DND-41 (cell line): Measurements from ENCODE around the gene CAV2.
A peak's percentile ranks its signal among the peaks of the same experiment; 100 is the strongest.

Experiments used
- ATAC-seq: fragments of 200-7000 bp; cut with Tn5 transposase; 3 replicates; pipeline ENCODE4 v1.9.1; 2021; ENCODE audit warnings: low read depth; ENCODE audit not compliant: insufficient read depth
- DNase-seq: peaks from one replicate; pipeline ENCODE4 v3.0.0-alpha.2; 2020
- H2AFZ ChIP-seq: 2 replicates; pipeline ENCODE4 v1.6.0; 2012; ENCODE audit warnings: low read depth, low read length
- H3K27ac ChIP-seq: 2 replicates; pipeline ENCODE4 v1.5.1; 2012; ENCODE audit warnings: low read length, inconsistent platforms
- H3K27me3 ChIP-seq: fragments of 200-600 bp; sonication (generic); 2 replicates; pipeline ENCODE4 v1.6.0; 2012; ENCODE audit warnings: low read length, mild to moderate bottlenecking, inconsistent platforms; ENCODE audit not compliant: insufficient read depth, poor library complexity
- H3K36me3 ChIP-seq: 2 replicates; pipeline ENCODE4 v1.5.1; 2012; ENCODE audit warnings: low read length, inconsistent platforms; ENCODE audit not compliant: insufficient read depth
- H3K4me1 ChIP-seq: 2 replicates; pipeline ENCODE4 v1.5.1; 2012; ENCODE audit warnings: mild to moderate bottlenecking, low read length; ENCODE audit not compliant: insufficient read depth
- H3K4me2 ChIP-seq: 2 replicates; pipeline ENCODE4 v1.6.0; 2012; ENCODE audit warnings: mild to moderate bottlenecking, moderate library complexity, low read length, inconsistent platforms; ENCODE audit not compliant: insufficient read depth
- H3K4me3 ChIP-seq, 2 experiments: fragments of 200-600 bp in 1 of 2; shearing (Covaris generic) in 1 of 2; 2 replicates each; pipeline ENCODE4 v1.5.1; 2012 to 2016; ENCODE audit warnings: inconsistent platforms in 2 of 2, low read length in 2 of 2, mild to moderate bottlenecking in 2 of 2, low read depth in 1 of 2, moderate library complexity in 1 of 2
- H3K79me2 ChIP-seq: 2 replicates; pipeline ENCODE4 v1.6.0; 2012; ENCODE audit warnings: low read length, inconsistent platforms; ENCODE audit not compliant: insufficient read depth
- H3K9ac ChIP-seq: 2 replicates; pipeline ENCODE4 v1.6.0; 2012; ENCODE audit warnings: low read depth, mild to moderate bottlenecking, inconsistent platforms, low read length, moderate library complexity
- H3K9me3 ChIP-seq: 2 replicates; pipeline ENCODE4 v1.5.1; 2012; ENCODE audit warnings: low read length, moderate library complexity, mild to moderate bottlenecking, inconsistent platforms; ENCODE audit not compliant: insufficient read depth, severe bottlenecking
- H4K20me1 ChIP-seq: 2 replicates; pipeline ENCODE4 v1.6.0; 2012; ENCODE audit warnings: low read length; ENCODE audit not compliant: insufficient read depth
- EZH2 ChIP-seq: IDR thresholded peaks from 3 replicates; pipeline ENCODE4 v1.6.1; 2012; ENCODE audit warnings: borderline replicate concordance, low read depth, mild to moderate bottlenecking, moderate library complexity, low read length, inconsistent platforms; ENCODE audit not compliant: severe bottlenecking
- TF ChIP-seq, protein P1 (sequence below): IDR thresholded peaks from 2 replicates; pipeline ENCODE4 v1.5.1; 2012; ENCODE audit warnings: borderline replicate concordance, low read length, moderate library complexity, mild to moderate bottlenecking; ENCODE audit not compliant: poor library complexity, severe bottlenecking; ENCODE audit errors: extremely low read depth

CAV2 gene

DNA sequence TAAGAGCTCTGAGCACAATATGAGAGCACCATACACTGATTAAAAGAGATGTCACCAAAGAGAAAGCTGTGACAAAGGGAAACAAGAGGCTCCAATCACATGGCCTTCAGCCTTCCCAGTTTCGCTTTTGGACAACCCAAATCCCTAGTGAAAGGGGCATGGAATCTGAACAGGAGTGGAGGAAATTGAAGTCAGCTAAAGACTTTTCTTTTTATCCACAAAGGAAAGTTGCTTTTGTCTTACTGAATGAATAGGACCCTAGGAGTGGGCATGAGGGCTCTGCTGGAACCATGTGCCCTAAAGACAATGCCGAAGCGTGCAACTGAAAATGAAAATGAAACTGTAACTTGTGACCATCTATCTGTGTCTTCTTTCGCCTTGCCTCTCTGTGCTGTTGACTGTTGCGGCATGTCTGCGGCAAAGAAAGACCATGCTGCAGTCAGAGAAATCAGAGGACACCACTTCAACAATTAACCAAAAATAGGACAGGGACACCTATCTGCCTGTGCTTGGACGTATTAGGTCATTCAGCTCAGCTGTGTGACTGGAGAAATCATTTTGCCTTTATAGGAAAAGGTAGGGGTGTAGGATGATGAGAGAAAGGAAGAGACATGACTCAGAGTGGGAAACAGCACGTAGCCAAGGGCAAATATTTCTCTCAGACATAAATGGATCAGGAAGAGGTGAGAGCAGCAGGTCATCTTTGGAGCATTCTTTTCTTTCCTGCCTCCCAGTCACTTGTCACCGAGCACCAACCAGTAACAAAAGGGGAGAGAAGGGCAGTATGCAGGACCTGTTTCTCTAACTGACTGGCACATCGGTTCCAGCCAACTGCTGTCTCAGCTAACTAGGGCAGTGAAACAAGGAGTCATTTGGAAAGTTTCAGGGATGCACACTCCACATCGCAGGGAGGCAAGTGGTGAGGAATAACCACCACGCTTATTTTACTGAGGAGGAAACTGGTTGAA, 12.3 kb downstream of the CAV2 start:
- H3K27ac ChIP-seq, result peak overlapping the region; percentile 76
- peak; percentile 95 for ATAC-seq
- peak overlapping the region; percentile 52 for H3K9ac ChIP-seq
- H3K9me3 ChIP-seq, result no peaks in the 10 kb centered on the region
- H3K36me3 ChIP-seq, result no peaks in the 10 kb centered on the region
- peaks cover 21% of the 10 kb centered on the region for H3K4me1 ChIP-seq
- DNase-seq, result peak; percentile 67
- H3K4me3 ChIP-seq, result peak overlapping the region; percentile 10 to 57; a peak in 3 of 4 replicates
- H2AFZ ChIP-seq, result peak overlapping the region; percentile 76
- peak overlapping the region; percentile 69 for H3K4me2 ChIP-seq
- no peaks in the 10 kb centered on the region for H3K79me2 ChIP-seq
- no peaks in the 10 kb centered on the region for H3K27me3 ChIP-seq
- no peak for TF ChIP-seq EZH2
- TF ChIP-seq, protein P1, sequence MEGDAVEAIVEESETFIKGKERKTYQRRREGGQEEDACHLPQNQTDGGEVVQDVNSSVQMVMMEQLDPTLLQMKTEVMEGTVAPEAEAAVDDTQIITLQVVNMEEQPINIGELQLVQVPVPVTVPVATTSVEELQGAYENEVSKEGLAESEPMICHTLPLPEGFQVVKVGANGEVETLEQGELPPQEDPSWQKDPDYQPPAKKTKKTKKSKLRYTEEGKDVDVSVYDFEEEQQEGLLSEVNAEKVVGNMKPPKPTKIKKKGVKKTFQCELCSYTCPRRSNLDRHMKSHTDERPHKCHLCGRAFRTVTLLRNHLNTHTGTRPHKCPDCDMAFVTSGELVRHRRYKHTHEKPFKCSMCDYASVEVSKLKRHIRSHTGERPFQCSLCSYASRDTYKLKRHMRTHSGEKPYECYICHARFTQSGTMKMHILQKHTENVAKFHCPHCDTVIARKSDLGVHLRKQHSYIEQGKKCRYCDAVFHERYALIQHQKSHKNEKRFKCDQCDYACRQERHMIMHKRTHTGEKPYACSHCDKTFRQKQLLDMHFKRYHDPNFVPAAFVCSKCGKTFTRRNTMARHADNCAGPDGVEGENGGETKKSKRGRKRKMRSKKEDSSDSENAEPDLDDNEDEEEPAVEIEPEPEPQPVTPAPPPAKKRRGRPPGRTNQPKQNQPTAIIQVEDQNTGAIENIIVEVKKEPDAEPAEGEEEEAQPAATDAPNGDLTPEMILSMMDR, result no peak
- H4K20me1 ChIP-seq, result no peaks in the 10 kb centered on the region

DNA sequence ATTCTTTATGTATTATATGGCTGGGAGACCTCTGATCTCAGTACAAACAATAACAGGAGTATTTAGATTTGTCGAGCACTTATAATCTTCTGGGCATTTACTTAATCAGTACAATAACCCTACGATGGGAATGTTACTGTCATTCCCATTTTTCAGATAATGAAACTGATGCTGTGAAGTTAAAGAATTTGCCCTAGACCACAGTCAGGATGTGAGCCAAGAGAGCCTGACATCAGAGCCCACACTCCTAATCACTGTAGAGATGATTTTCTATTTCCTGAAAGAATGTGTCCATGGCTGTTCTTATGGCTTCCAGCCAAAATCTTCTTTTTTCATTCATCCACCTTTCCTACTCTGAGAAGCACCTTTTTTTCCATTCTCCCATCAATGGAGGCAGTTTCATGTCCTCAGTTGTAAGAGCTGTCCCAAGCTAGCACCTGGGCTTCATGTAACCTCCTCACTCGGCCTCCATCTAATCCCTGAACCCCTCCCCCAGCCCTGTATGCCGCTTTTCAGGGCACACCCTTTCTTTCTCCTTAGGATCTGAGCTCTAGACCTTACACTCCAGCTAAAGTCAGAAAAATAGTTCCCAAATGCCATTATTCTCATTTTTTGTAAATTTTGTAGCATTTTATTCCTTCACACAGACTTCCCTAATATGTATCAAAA, 13.1 kb downstream of the CAV2 start:
- no peaks in the 10 kb centered on the region for H3K36me3 ChIP-seq
- DNase-seq (no peak), ATAC-seq (peak; percentile 27; the same call in 2 of the 3 replicates)
- H3K4me2 ChIP-seq, result peak overlapping the region; percentile 69
- peak overlapping the region; percentile 76 for H2AFZ ChIP-seq
- H3K9me3 ChIP-seq, result no peaks in the 10 kb centered on the region
- H4K20me1 ChIP-seq, result no peaks in the 10 kb centered on the region
- H3K9ac ChIP-seq, result peak overlapping the region; percentile 52
- H3K4me1 ChIP-seq, result peaks cover 21% of the 10 kb centered on the region
- peak overlapping the region in 1 of 2 experiments; percentile 57; a peak in 2 of 4 replicates for H3K4me3 ChIP-seq
- TF ChIP-seq, protein P1, result no peak
- no peak for TF ChIP-seq EZH2
- H3K79me2 ChIP-seq, result no peaks in the 10 kb centered on the region
- peaks cover 3% of the 10 kb centered on the region for H3K27me3 ChIP-seq
- H3K27ac ChIP-seq, result peak overlapping the region; percentile 76

DNA sequence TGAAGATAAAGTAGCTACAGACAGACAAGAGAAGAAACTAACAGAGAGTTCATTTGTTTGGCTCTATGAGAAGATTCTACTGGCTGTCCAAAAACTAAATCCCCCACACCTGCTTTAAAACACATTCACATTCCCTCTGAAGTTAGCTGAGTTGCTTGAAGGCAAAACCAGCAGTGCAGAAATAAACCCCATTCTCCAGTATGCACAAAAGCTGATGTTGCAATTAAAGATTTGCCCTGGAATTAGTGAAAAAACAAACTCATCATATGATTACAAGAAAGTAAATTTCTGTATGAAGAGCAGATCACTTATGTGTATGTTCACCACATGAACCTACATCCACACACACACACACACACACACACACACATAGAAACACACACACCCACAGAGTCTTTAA, 16.0 kb downstream of the CAV2 start:
- H3K27me3 ChIP-seq, result peaks cover 16% of the 10 kb centered on the region
- H3K4me3 ChIP-seq, result no peak overlapping the region
- H3K27ac ChIP-seq, result no peak overlapping the region
- no peak overlapping the region for H3K9ac ChIP-seq
- no peak overlapping the region for H2AFZ ChIP-seq
- H4K20me1 ChIP-seq, result no peaks in the 10 kb centered on the region
- H3K36me3 ChIP-seq, result no peaks in the 10 kb centered on the region
- H3K9me3 ChIP-seq, result no peaks in the 10 kb centered on the region
- DNase-seq (no peak), ATAC-seq (no peak)
- no peaks in the 10 kb centered on the region for H3K79me2 ChIP-seq
- no peak overlapping the region for H3K4me2 ChIP-seq
- TF ChIP-seq, protein P1, result no peak
- no peak for TF ChIP-seq EZH2
- peaks cover 21% of the 10 kb centered on the region for H3K4me1 ChIP-seq
